NCI-H1930 (cell line): Measurements from ENCODE around the gene SLC5A10.

ENCODE experiments used
- DNase-seq, 2 experiments: peaks; one replicate each; lab custom pipeline; 2025; lab: John Stamatoyannopoulos, UW

SLC5A10 gene

GRCh38 chr17:19002805-19003542, 51.0 kb downstream of the SLC5A10 start:
- no peak for DNase-seq

GRCh38 chr17:19003543-19004420, 51.8 kb downstream of the SLC5A10 start:
- DNase-seq = no peak

GRCh38 chr17:19004421-19005136, 52.6 kb downstream of the SLC5A10 start, which contains the start of gene FAM83G:
Gene FAM83G (minus strand): TSS chr17:19004764. CDS start chr17:19004041, 723 bp downstream.
- DNase-seq = peak in 1 of 2 experiments; percentile 37

GRCh38 chr17:19005137-19005773, 53.3 kb downstream of the SLC5A10 start:
- DNase-seq = no peak

GRCh38 chr17:19005789-19006430, 53.9 kb downstream of the SLC5A10 start:
- DNase-seq = no peak

GRCh38 chr17:19006698-19007097, 54.7 kb downstream of the SLC5A10 start:
- DNase-seq = no peak

- no peak for DNase-seq
Measured at GRCh38 chr17:19009970-19010369, 58.0 kb downstream of the SLC5A10 start.

GRCh38 chr17:19010729-19011505, 59.0 kb downstream of the SLC5A10 start:
- DNase-seq = no peak

GRCh38 chr17:19011581-19011980, 59.6 kb downstream of the SLC5A10 start:
- no peak for DNase-seq

GRCh38 chr17:19012171-19013080, 60.5 kb downstream of the SLC5A10 start:
- DNase-seq = no peak

- no peak for DNase-seq
Measured at GRCh38 chr17:19013226-19013625, 61.3 kb downstream of the SLC5A10 start.

GRCh38 chr17:19013806-19014627, 62.1 kb downstream of the SLC5A10 start:
- DNase-seq = no peak

- no peak for DNase-seq
Measured at GRCh38 chr17:19014628-19015215, 62.8 kb downstream of the SLC5A10 start.

- DNase-seq = no peak
Measured at GRCh38 chr17:19015428-19015827, 63.5 kb downstream of the SLC5A10 start.

- DNase-seq = no peak
Measured at GRCh38 chr17:19016297-19016696, 64.3 kb downstream of the SLC5A10 start.

GRCh38 chr17:19016881-19017280, 64.9 kb downstream of the SLC5A10 start:
- no peak for DNase-seq

GRCh38 chr17:19017401-19017800, 65.4 kb downstream of the SLC5A10 start:
- DNase-seq = no peak
